DMS 273 (cell line): ENCODE measurements around the gene ASXL1.
A peak's percentile ranks its signal among the peaks of the same experiment; 100 is the strongest.

Experiments used
- DNase-seq: peaks from one replicate; lab custom pipeline; 2025; ENCODE audit not compliant: unreplicated experiment; lab: John Stamatoyannopoulos, UW

ASXL1 gene

DNA sequence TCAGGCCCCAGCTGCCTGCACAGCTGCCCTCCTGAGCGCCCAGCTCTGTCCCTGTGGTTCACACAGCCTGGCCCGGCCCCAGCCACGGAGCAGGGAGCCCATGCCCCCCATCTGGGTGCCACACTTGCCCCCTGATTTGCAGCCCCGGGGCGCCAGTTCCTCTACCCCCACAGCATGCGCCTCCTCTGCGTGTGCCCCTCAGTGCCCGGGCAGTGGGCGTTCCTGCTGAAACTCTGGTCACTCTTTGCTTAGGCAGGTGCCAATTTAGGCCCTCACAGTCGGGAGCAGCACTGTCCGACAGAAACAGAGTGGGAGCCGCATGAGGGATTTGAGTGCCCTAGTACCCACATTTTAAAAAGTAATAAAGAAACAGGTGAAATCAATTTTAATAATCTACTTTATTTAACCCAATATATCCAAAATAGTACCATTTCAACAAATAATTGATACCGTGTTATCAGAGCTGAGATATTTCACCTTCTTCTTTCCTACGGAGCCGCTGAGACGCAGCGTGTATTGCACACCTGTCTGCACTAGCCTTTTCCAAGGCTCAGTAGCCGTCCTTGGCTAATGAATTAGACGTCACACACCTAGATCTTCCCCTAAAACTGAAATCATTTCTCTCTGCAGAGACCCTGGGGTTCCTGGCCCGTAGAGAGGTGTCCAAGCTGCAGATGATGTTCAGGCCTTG lies 106.4 kb downstream of the ASXL1 start:
- no peak for DNase-seq

DNA sequence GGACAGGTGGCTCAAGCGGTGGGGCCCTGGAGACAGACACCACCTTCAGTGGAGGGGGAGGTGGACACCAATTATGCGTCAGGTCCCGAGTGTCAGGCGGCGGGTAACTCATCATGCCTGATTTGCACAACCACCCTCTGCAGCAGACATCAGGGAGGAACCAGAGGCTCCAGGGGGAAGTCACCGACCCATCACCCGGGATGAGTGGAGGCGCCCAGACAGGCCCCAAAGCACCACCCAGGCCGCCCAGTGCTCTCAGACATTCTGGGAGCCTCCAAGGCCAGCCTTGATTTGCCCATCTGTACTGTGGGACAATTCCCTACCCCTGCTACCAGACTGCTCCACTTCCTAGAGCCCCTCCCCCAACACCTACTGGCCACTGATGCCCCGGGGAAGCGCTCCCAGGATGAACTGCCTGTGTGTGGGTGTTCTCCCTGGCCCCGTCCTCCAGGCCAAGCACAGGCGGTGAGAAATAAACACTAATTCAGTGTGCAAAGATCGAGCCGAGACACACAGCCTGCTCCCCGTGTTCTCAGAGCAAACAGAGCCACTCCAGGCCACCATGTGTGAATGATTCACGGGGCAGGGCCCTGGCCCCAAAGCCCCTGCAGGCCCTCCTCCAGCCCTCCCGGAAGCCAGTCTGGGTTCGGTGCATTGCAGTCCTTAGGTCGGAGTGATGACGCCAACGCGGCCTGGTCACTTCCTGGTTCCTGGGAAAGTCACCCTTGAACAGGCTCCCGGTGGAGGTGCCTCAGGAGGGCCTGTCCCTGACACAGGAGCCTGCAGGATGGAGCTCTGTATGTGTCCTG lies 107.2 kb downstream of the ASXL1 start:
- no peak for DNase-seq

DNA sequence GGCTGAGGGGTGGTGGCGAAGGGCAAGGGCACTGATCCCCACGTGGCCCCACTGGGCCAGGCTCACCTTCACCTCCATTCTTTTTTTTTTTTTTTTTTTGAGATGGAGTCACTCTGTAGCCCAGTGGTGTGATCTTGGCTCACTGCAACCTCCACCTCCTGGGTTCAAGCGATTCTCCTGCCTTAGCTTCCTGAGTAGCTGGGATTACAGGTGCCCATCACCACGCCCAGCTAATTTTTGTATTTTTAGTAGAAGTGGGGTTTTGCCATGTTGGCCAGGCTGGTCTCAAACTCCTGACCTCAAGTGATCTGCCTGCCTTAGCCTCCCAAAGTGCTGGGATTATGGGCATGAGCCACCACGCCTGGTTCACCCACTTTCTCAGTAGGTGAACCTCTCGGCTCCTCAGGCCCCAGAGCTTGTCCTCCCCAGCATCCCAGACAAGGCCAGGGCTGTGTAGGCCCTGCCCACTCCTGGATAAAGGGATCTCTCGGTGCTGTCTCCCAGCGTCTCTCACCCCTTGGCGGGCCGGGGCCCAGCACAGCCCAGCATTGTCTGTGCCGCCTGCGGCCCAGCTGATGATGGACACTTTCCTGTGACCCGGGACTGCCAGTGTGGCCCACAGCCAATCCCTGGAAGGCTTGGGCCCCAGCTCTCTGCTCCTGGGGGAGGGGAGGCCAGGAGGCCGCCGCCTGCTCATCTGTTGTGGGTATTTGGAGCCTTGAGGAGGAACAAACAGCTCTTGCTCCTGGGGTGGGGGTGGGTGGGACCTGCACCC lies 108.0 kb downstream of the ASXL1 start:
- peak; percentile 27 for DNase-seq

DNA sequence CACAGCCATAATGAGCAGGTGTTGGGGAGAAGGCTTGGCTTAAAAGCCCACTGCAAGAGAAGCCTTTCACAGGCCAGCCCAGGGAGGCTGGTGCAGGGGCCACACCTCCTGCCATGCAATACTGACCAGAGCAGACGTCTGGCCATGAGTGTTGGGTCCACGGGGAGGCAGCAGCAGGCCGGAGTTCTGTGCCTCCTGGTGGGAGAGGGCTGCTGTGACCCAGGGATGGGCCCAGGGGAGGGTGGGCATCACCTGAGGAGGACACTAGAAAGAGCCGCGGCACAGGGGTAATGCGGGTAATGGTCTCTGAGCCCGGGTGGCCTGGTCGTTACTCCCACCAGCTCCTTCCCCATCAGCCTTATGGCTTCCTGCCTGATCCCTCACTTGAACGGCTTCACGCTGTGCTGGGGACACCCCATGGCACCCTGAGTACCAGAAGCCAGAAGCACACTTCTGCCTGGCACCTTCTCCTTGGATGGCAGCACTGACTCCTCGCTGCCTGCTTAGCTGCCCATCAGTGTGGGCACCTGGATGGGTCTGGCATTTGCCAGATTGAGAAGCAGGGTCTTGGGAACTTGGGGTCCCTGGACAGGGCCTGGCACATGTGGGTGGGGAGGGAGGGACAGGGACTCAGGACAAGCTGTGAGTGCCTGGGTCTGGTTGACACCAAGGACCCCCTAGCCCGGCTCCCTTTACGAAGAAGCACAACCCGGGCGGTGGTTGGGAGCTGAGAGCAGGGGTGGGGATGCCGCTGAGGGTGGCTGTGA lies 108.8 kb downstream of the ASXL1 start:
- no peak for DNase-seq

DNA sequence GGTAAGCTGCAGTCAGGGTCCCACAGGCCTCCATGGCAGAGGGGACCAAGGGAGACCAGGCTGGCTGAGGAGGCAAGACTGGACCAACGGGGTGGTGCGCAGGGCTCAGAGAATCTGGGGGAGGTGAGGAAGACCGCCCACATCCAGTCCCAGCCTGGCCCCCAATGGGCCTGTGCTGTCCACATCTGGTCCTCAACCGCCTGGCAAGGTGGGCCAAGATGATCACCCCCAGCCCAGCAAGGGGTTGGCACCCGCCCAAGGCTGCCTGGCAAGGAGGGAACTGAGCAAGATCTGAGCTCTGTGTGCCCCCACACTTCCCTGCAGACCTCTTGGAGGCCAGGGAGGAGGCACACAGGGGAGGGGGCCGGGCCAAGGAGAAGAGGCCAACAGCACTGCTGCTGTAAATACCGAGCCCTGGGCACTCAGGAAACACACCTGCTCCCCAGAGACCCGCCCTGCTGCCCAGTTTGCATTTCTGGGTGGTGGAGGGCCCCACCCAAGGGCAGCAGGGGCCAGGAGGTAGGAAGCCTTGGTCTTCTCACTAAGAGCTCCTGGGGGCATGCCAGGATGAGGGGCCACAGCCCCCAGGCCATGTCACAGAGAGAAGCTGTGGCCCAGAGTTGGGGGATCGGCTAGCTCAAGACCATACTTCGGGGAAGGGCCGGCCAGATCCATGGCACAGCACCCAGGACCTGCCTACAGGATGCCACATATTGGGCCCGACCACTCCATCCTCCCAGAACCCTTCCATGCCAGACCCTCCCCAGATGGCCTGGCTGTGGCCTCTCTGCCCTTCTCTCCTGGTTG lies 109.6 kb downstream of the ASXL1 start:
- DNase-seq: no peak

DNA sequence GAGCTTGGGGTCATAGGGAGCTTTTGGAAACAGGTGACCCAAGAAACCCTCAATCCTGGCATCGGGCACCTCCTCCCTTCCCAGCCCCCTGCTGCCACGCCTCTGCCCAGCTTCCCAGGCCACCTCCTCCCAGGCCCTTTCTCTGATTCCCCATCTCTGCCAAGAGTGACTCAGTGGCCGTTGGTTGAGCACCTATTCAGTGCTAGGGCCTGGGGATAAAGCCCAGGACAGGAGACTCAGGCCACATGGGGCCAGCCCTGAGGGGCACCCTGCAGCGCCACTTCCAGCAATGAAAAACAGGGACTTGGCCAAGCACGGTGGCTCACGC lies 110.1 kb downstream of the ASXL1 start:
- no peak for DNase-seq

DNA sequence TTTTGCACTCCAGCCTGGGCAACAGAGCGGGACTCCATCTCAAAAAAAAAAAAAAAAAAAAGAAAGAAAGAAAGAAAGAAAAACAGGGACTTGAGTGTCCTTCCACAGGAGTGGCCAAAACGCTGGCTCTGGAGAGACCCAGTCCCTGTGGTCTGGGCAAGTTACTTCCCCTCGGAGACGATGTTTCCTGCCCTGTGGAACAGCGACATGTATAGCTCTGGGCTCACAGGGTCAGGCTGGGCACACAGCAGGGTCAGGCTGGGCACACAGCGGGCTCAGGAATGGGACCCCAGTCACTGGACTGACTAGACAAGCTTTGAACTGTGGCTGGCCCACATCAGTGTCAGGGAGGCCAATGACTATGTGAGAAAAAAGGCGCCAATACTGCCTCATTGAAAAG lies 110.7 kb downstream of the ASXL1 start:
- no peak for DNase-seq

DNA sequence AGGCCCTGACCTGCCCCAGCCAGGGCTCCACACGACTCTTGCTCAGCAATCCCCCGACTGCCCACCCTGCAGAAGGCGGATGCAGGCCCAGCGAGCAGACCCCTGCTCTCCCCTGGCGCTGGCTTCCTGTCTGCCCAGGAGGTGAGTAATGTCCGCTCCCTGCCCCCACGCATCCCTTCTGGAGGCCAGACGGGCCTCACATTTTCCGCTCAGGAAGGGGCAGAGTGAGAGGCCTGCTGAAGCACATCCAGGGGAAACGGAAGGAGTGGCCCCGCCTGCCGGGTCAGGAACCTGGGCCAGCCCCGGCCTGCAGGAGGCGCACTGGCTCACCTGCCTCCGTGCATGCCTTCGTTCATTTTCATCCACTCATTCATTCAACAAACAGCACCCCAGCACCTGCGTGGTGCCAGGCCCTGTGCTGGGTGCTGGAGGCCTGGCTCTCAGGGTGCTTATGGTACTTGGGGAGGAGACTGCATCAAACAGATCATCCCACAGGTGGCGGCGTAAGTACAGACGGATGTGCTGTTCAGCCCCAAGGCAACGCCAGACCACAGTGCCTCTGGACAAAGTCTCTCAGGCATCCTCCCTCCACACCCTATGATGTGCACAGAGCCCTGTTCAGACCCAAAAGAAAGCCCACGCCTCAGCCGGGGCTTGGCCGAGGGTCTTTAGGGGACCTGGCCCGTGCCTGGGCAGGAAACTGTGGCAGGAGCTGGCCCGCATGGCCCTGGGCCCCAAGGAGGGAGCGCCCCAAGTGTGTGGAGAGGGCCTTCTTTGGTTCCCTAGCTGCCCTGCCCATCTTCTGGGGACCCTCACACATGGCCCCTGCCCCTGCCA lies 112.1 kb downstream of the ASXL1 start:
- DNase-seq: peak; percentile 44

DNA sequence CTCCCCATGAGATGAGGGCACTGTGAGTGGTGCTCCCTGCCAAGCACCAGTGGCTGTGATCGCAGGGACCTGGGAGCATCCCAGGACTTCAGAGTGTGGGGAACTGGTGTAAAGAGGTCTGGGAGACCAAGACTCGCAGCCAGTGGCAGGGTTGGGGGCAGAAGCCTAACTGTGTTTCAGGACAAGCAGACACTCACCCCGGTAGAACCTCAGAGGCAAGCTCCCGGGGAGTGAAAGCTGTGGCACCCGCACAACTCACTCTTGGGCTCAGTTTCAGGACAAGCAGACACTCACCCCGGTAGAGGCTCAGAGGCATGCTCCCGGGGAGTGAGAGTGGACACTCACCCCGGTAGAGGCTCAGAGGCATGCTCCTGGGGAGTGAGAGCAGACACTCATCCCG lies 112.8 kb downstream of the ASXL1 start:
- DNase-seq: no peak

DNA sequence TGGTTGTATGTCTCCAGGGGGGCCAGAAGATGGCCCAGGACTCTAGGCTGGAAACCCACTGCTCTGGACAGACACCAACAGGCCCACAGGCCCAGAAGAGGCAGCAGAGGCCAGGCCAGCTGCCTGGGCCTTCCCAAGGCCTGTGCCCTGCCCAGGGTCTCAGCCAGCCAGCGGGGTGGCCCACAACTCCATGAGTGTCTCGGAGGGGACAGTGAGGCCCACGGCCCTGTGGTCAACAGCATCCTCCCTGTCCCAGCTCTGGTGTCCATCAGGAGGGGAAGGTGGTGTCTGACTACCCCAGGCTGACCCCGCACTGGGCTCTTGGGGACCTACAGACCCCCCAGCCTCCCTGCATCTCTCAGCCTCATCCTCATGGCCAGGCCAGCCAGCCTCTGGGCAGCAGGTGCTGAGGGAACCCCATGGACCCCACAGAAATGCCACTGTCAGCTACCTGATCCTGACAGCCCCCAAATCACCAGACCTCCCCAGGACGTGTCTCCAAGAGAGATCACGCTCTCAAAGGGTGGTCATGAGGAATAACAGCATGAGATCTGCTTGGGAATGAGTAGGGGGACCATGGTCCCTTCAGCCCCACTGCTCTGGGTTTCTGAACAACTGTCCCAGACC lies 114.6 kb downstream of the ASXL1 start:
- no peak for DNase-seq

DNA sequence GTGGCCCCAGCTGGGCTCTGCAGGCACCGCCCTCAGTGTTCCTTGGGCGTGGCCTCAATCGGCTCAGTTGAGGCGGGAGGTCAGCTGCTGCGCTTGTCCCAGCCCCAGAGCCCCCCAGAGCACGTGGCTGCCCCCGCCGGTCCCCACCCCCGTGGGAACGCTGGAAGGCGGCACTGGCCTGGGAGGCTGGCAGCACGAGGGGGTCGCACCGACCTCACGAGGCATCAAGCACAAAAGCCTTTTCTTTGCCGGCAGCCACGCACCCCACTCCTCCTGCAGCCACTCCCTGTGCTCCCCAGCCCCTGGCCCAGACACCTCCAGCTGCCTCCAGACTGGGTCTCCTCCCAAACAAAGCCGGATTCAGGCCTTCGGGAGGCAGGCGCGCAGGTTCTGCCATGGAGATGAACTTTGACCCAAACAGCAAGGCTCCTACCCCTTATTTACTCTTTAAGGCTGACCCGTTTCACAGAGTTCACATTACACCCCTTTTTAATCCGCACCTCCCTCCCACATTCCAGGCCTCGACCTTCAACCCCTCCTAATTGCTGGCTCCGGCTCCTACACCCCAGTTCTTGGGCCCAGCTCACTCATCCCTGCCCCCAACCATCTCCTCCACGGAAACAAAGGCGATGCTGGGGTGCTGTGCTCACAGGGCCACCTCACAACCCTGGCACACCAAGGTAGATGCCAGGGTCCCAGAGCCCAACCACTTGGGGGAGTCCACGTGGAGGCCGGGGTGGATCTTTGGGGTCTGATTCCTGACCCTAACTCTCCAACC lies 115.3 kb downstream of the ASXL1 start:
- no peak for DNase-seq

DNA sequence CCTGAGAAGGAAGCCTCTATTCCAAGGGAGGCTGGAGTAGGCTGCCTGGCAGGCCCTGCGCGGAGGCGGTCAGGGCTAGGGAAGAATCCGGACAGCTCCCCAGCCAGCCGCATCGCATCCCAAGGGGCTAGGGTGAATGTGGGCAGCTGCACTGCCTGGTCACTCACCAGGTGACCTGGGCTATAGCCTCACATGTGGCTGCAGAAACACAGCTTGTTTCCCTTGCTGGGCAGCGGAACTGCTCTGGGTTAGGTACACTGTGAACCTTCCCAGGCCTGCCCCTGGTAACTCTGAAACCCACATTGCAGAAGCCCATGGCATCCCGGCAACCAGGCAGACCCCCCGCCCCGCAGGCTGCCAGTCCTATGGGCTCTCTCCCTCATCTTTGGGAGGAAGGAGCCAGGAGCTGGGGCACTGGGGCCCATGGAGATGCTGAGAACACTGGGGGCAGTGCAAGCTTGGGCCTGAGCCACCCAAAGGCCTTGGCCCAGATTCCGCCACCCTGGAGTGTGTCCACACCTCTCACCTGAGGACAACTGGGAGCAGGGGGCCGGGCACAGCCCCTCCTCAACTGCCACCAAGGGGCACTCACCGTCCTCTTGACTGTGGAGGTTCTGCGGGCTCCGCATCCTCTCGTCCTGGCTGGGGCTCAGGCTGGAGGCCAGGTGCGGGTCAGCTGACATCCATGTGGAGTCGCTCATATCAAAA lies 116.0 kb downstream of the ASXL1 start:
- no peak for DNase-seq

DNA sequence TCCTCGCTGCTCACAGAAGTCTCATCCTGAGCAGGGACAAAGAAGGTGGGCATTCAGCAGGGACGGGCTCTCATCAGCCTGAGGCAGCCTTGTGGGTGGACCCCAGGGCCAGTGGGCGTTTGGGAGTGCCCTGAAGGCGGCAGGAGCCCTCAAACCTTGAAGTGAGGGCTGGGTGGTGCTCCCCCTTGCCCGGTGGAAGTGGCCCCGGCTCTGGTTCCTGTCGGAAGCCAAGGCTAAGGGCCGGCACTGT lies 116.5 kb downstream of the ASXL1 start:
- no peak for DNase-seq

DNA sequence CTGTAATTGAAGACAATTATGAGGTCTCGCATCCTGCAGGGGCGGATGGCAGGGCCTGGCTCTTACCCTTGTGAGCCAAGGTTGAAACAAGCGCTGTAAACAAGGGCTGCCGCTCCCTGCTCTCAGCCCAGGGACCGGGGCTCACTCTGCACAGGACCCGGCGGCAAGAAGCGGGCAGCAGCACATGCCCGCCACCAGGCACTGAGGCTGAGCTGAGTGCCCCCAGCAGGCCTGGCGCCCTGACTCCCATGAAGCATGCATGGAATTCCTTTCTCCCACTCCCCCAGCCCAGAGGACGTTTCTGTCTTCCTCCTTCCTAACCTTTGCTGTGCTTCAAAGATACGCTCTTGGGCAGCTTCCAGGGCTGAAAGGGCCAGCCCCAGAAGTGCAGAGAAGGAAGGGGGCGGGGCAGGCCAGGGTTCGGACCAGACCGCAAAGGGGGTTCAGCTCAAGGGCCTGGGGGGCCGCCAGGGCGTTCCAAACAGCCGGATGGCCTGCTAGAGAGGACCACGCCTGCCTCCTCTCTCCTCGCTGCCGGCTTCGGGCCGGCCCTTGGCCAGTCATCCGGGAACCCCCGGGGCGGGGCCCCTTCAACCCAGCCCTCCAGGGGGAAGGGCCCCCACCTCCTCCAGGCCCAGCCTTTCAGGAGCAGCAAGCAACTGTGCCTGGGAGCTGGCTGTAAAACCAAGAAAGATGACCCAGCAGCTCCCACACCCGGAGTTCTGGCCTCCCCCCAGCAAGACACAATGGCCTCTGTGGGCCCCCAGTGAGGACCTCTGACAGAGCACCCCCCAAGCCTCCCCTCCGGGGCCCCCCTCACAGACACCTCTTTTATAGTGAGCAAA lies 117.1 kb downstream of the ASXL1 start:
- DNase-seq: peak; percentile 70

DNA sequence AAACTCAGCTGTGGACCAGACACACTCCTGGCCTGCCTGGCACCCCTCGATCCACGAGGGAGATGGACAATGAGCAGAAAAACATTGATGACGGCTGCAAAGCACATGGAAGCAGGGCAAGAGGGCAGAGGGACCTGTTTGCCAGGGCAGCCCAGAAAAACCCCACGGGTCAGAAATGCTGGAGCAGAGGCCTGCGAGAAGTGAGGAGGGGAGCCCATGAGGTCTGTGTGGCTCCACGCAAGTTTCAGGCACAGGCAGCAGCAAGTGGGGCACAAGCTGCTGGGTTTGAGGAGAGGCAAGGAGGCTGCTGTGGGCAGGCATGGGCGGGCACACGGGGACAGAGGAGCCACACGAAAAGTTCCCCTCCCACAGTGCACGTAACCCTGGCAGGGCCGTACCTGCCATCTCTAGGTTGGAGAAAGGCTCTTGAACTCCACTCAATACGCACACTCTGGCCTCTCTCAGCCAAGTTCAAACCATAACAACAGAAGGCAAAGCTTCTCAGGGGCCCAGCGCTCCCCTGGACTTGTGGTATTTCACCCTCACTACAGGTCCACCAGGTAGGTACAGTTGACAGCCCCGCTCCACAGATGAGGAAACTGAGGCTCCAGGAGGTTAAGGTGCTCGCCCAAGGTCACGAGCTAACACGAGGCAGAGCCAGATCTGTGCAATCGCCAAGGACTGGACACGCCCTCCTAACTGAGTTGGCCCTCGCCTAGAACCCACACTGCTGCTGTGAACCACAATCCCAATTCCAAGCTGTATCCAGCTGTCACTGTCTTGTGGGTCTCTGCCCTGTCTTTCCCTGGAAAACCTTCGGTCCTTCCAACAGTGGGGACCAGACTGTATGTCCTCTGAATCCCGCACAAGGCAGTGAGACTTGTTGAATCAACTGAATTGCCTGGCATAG lies 118.8 kb downstream of the ASXL1 start:
- DNase-seq: no peak
